SK-N-MC (cell line): Measurements from ENCODE around the gene TSPAN19.

Source experiments
- FOXP2 ChIP-seq: optimal IDR thresholded peaks from 2 replicates; pipeline ENCODE3; 2011; ENCODE audit warnings: mild to moderate bottlenecking, moderate library complexity; ENCODE audit not compliant: insufficient read depth; ENCODE audit errors: extremely low read length, control extremely low read depth
- POLR2AphosphoS5 ChIP-seq: IDR thresholded peaks from 2 replicates; pipeline ENCODE4 v1.6.1; 2012; ENCODE audit warnings: mild to moderate bottlenecking, low read depth, low read length, borderline replicate concordance

- TF ChIP-seq POLR2AphosphoS5 (no peak), FOXP2 (no peak)
Observed at GRCh38 chr12:85005615-85006014, 30.5 kb downstream of the TSPAN19 start.
